A673 (cell line): ENCODE results near the gene ZDHHC1. TPM values are rescaled to one million over a fixed set of nuclear protein-coding genes. Genes with fewer than 3 reads are reported as not detected.

Experiments used
- BruUV-seq: library from RNA; stranded (reverse); fragments of 400-500 nt; replicated peaks from 2 replicates; lab custom pipeline; 2021; lab: Mats Ljungman, UMichigan
- CTCF ChIA-PET: fragments of 300-600 bp; sonication (Branson Sonifier 250); formaldehyde crosslinking; loops from one replicate; lab custom pipeline; 2022; ENCODE audit warnings: antibody characterized with exemption; lab: Charles Lee
- POLR2A ChIA-PET: fragments of 300-600 bp; sonication (Branson Sonifier 250); formaldehyde crosslinking; loops from one replicate; lab custom pipeline; 2022; ENCODE audit warnings: antibody characterized with exemption; ENCODE audit not compliant: low non-redundant PET; lab: Charles Lee
- DNase-seq: peaks from one replicate; pipeline ENCODE4 v3.0.0-alpha.2; 2015; ENCODE audit warnings: low spot score
- H3K27ac ChIP-seq: fragments of 200-600 bp; sonication (generic); 2 replicates; pipeline ENCODE4 v1.5.1; 2016; ENCODE audit warnings: mixed run types, low read depth, mild to moderate bottlenecking, mixed read lengths, antibody characterized with exemption, low read length; ENCODE audit not compliant: poor library complexity, severe bottlenecking
- H3K27me3 ChIP-seq: fragments of 200-600 bp; sonication (generic); replicated peaks from 2 replicates; pipeline ENCODE4 v1.6.1; 2017; ENCODE audit warnings: mixed run types, low read depth, mild to moderate bottlenecking, mixed read lengths, antibody characterized with exemption, low read length; ENCODE audit not compliant: insufficient read depth, poor library complexity
- H3K36me3 ChIP-seq: fragments of 200-600 bp; sonication (generic); 2 replicates; pipeline ENCODE4 v1.6.1; 2016; ENCODE audit warnings: mixed run types, mild to moderate bottlenecking, mixed read lengths, antibody characterized with exemption, low read length; ENCODE audit not compliant: insufficient read depth, poor library complexity, severe bottlenecking
- H3K4me1 ChIP-seq: fragments of 200-600 bp; sonication (generic); 2 replicates; pipeline ENCODE4 v1.6.1; 2017; ENCODE audit warnings: mixed run types, mild to moderate bottlenecking, mixed read lengths, antibody characterized with exemption, low read length; ENCODE audit not compliant: insufficient read depth, poor library complexity, severe bottlenecking
- H3K4me3 ChIP-seq: fragments of 200-600 bp; sonication (generic); 2 replicates; pipeline ENCODE4 v1.5.1; 2016; ENCODE audit warnings: low read depth, mixed run types, mild to moderate bottlenecking, mixed read lengths, low read length; ENCODE audit not compliant: poor library complexity, severe bottlenecking
- H3K9me3 ChIP-seq: fragments of 200-600 bp; sonication (generic); 2 replicates; pipeline ENCODE4 v1.6.1; 2016; ENCODE audit warnings: mixed run types, low read depth, mild to moderate bottlenecking, mixed read lengths, antibody characterized with exemption, low read length; ENCODE audit not compliant: poor library complexity, severe bottlenecking
- EZH2 ChIP-seq: fragments of 200-600 bp; sonication (generic); IDR thresholded peaks from 2 replicates; pipeline ENCODE4 v1.6.1; 2017; ENCODE audit warnings: borderline replicate concordance, low read depth, mild to moderate bottlenecking, mixed read lengths, antibody characterized with exemption, low read length; ENCODE audit not compliant: poor library complexity, severe bottlenecking
- intact Hi-C: fragments of 100-400 bp; cut with micrococcal nuclease; formaldehyde crosslinking; loops from one replicate; pipeline ENCODE4 v1.10.0; 2022; ENCODE audit not compliant: unreplicated experiment
- total RNA-seq: library from RNA; stranded (reverse); gene quantifications from 2 replicates; pipeline ENCODE4 v1.2.3, GENCODE V29; 2021
- TF ChIP-seq, protein P1 (sequence below): fragments of 300-800, 200-600 bp; sonication (generic); conservative IDR thresholded peaks from 2 replicates; pipeline ENCODE4 v1.5.1; 2017; ENCODE audit warnings: low read depth, mild to moderate bottlenecking, antibody characterized with exemption, low read length, moderate library complexity, mixed read lengths

Gene ZDHHC1
- total RNA-seq, 1 experiment from 2014 or later: 5.3 TPM

GRCh38 chr16:67386861-67387455 lies 29.3 kb downstream of the ZDHHC1 start:
- DNase-seq: no peak
- no peaks in the 10 kb centered on the region for H3K36me3 ChIP-seq
- H3K4me3 ChIP-seq: no peak overlapping the region
- H3K9me3 ChIP-seq: no peaks in the 10 kb centered on the region
- intact Hi-C loops: no loop called here
- no TSS peak for BruUV-seq
- no peaks in the 10 kb centered on the region for H3K27me3 ChIP-seq
- no peaks in the 10 kb centered on the region for H3K4me1 ChIP-seq
- CTCF ChIA-PET: no interaction called here
- no peak overlapping the region for H3K27ac ChIP-seq
- no peak for TF ChIP-seq EZH2
- TF ChIP-seq, protein P1, sequence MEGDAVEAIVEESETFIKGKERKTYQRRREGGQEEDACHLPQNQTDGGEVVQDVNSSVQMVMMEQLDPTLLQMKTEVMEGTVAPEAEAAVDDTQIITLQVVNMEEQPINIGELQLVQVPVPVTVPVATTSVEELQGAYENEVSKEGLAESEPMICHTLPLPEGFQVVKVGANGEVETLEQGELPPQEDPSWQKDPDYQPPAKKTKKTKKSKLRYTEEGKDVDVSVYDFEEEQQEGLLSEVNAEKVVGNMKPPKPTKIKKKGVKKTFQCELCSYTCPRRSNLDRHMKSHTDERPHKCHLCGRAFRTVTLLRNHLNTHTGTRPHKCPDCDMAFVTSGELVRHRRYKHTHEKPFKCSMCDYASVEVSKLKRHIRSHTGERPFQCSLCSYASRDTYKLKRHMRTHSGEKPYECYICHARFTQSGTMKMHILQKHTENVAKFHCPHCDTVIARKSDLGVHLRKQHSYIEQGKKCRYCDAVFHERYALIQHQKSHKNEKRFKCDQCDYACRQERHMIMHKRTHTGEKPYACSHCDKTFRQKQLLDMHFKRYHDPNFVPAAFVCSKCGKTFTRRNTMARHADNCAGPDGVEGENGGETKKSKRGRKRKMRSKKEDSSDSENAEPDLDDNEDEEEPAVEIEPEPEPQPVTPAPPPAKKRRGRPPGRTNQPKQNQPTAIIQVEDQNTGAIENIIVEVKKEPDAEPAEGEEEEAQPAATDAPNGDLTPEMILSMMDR: no peak
- POLR2A ChIA-PET: no interaction called here

DNA sequence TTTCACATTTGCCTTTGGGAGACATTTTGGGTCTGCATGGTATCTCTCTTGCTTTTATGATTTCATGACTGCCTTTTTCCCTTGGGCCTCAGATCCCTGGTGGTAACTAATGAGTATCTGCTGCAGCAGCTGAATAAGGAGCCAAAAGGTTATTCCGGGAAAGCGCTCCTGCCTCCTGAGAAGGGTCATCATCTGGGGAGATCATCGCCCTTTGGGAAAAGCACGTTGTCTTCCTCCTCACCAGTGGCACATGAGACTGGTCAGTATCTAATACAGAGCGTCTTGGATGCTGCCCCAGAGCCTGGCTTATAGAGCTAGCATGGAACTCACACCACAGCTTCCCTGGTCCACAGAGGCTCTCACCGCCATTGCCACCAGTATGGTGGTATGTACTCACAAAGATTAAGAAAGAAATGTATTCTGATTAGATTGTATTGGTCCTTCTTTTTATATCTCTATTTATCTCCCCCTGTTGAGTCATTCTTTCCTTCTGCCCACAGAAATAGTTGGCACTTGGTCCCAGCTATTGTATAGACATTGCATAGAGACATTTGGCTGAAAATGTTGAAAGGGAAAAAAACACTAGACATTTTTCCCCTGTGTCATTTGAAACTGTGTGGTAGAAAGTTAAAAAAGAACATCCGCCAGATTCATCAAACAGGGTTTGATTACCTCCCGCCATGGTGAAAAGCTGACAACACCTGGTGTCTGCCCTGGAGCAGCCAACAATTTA lies 31.3 kb downstream of the ZDHHC1 start:
- POLR2A ChIA-PET: no interaction called here

DNA sequence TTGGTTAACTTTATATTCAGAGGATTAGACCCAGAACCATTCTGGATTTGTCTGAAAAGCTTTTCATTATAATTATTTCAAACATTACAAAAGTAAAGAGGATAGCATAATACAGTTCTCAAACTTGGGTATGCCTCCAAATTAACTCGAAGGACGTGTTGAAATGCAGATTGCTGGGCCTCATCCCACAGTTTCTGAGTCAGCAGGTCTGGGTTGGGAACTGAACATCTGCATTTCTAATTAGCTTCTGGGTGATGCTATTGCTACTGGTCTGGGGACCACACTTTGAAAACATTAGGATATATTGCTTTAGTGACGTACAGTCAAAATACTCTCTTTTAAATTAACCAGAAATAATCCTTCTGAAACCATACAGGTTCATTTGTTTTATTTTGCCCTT lies 33.0 kb downstream of the ZDHHC1 start:
- intact Hi-C loops: no loop called here
- DNase-seq: no peak
- ChIA-PET POLR2A (no interaction called here), CTCF (no interaction called here)
- no peaks in the 10 kb centered on the region for H3K36me3 ChIP-seq
- TF ChIP-seq, protein P1: no peak
- no peak for TF ChIP-seq EZH2
- no TSS peak for BruUV-seq
- no peaks in the 10 kb centered on the region for H3K4me1 ChIP-seq
- no peak overlapping the region for H3K4me3 ChIP-seq
- H3K27ac ChIP-seq: no peak overlapping the region
- no peaks in the 10 kb centered on the region for H3K9me3 ChIP-seq
- no peaks in the 10 kb centered on the region for H3K27me3 ChIP-seq

More for the DNA sequence above, 31.3 kb downstream of the ZDHHC1 start:
- CTCF ChIA-PET: no interaction called here
- Histone ChIP-seq H3K36me3 (no peaks in the 10 kb centered on the region), H3K27ac (no peak overlapping the region), H3K4me1 (no peaks in the 10 kb centered on the region), H3K4me3 (no peak overlapping the region), H3K9me3 (no peaks in the 10 kb centered on the region), H3K27me3 (no peaks in the 10 kb centered on the region)
- TF ChIP-seq, protein P1: no peak
- no peak for TF ChIP-seq EZH2
- no TSS peak for BruUV-seq
- intact Hi-C loops: no loop called here
- no peak for DNase-seq
